Osteoblast (primary cell): ENCODE data around the gene PRSS33. TPM values are rescaled to one million over a fixed set of nuclear protein-coding genes. Genes with fewer than 3 reads are reported as not detected.

Experiments
- DNase-seq: peaks from one replicate; pipeline ENCODE4 v3.0.0; 2011; ENCODE audit warnings: low spot score, mixed read lengths; ENCODE audit not compliant: insufficient read length; ENCODE audit errors: missing footprints
- H2AFZ ChIP-seq: 2 replicates; pipeline ENCODE4 v1.6.0; 2011; ENCODE audit warnings: mild to moderate bottlenecking, low read length
- H3K27ac ChIP-seq: 2 replicates; pipeline ENCODE4 v1.5.1; 2011; ENCODE audit warnings: mild to moderate bottlenecking, low read depth, low read length, moderate library complexity
- H3K27me3 ChIP-seq: 2 replicates; pipeline ENCODE4 v1.6.0; 2012; ENCODE audit warnings: mild to moderate bottlenecking, control low read depth, inconsistent platforms, low read length, moderate library complexity; ENCODE audit not compliant: insufficient read depth
- H3K36me3 ChIP-seq: 2 replicates; pipeline ENCODE4 v1.5.1; 2011; ENCODE audit warnings: mild to moderate bottlenecking, low read length, control low read depth, moderate library complexity; ENCODE audit not compliant: insufficient read depth
- H3K4me1 ChIP-seq: 2 replicates; pipeline ENCODE4 v1.5.1; 2011; ENCODE audit warnings: mild to moderate bottlenecking, low read length, control low read depth, moderate library complexity; ENCODE audit not compliant: insufficient read depth
- H3K4me2 ChIP-seq: 2 replicates; pipeline ENCODE4 v1.6.0; 2011; ENCODE audit warnings: mild to moderate bottlenecking, low read length; ENCODE audit not compliant: insufficient read depth
- H3K4me3 ChIP-seq: fragments of 200-600 bp; sonication (generic); 3 replicates; pipeline ENCODE4 v1.5.1; 2012; ENCODE audit warnings: mild to moderate bottlenecking, low read length, inconsistent platforms; ENCODE audit not compliant: insufficient read depth
- H3K79me2 ChIP-seq: 2 replicates; pipeline ENCODE4 v1.6.0; 2012; ENCODE audit warnings: mild to moderate bottlenecking, low read length, control low read depth, inconsistent platforms; ENCODE audit not compliant: insufficient read depth
- H3K9me3 ChIP-seq: 2 replicates; pipeline ENCODE4 v1.5.1; 2011; ENCODE audit warnings: low read depth, low read length, control low read depth
- H4K20me1 ChIP-seq: 2 replicates; pipeline ENCODE4 v1.6.0; 2012; ENCODE audit warnings: mild to moderate bottlenecking, low read length, control low read depth; ENCODE audit not compliant: insufficient read depth
- CTCF ChIP-seq: IDR thresholded peaks from 2 replicates; pipeline ENCODE4 v1.5.1; 2011; ENCODE audit warnings: mild to moderate bottlenecking, low read depth, low read length, moderate library complexity; ENCODE audit errors: extremely low read depth
- total RNA-seq: library from RNA; depleted of rRNA; stranded (reverse); fragments of >200 nt; gene quantifications from 2 replicates; pipeline ENCODE4 v1.2.3, GENCODE V29; 2012

Gene PRSS33
- total RNA-seq, 1 donor, result not detected

DNA sequence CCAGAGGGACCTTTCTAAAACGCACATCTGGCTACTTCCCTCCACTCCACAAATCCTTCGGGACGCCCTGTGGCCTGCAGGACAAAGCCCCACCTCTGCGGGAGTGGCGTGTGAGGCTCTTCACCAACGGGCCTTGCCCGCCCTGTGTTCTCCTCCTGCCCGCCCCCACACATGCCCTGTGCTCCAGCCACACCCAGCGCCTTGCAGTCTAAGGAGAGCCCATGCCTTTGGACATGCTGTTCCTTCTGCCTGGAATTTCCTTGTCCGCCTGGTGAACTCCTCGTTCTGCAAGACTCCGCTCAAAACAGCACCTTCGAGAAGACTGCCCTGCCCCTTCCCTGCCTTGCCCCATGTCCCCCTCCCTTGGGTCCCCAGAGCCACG, 17.7 kb downstream of the PRSS33 start:
- Histone ChIP-seq H3K36me3 (peaks cover 92% of the 10 kb centered on the region), H3K4me1 (peaks cover 9% of the 10 kb centered on the region), H3K27me3 (no peaks in the 10 kb centered on the region), H4K20me1 (peaks cover 79% of the 10 kb centered on the region), H3K9me3 (no peaks in the 10 kb centered on the region), H2AFZ (no peak overlapping the region), H3K4me3 (no peak overlapping the region), H3K27ac (peak overlapping the region; percentile 9), H3K79me2 (peaks cover 96% of the 10 kb centered on the region), H3K4me2 (no peak overlapping the region)
- no peak for TF ChIP-seq CTCF
- peak; percentile 89 for DNase-seq

DNA sequence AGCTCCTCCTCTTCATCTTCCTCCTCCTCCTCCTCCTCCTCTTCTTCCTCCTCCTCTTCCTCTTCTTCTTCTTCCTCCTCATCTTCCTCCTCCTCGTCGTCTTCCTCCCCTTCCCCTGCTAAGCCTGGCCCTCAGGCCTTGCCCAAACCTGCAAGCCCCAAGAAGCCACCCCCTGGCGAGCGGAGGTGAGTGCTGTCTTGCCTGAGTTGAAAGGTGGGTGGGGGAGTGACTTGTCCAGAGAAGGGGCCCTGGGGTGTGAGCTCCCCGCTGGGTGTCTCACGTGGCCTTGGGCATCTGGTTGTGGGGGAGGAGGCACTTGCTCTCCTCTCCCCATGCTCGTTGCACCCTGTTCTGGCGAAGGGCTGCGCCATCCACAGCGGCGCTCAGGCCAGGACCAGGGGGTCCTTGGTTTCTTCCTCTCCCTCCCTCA, 18.2 kb downstream of the PRSS33 start:
- Histone ChIP-seq H3K4me3 (no peak overlapping the region), H3K27ac (peak overlapping the region; percentile 9), H3K36me3 (peaks cover 92% of the 10 kb centered on the region), H4K20me1 (peaks cover 82% of the 10 kb centered on the region), H3K79me2 (peaks cover 96% of the 10 kb centered on the region), H2AFZ (no peak overlapping the region), H3K4me2 (no peak overlapping the region), H3K4me1 (peaks cover 9% of the 10 kb centered on the region), H3K9me3 (no peaks in the 10 kb centered on the region), H3K27me3 (no peaks in the 10 kb centered on the region)
- DNase-seq, result peak; percentile 87
- no peak for TF ChIP-seq CTCF

- Histone ChIP-seq H3K27ac (no peak overlapping the region), H3K4me3 (no peak overlapping the region), H3K9me3 (no peaks in the 10 kb centered on the region), H3K36me3 (peaks cover 95% of the 10 kb centered on the region), H3K79me2 (peaks cover 96% of the 10 kb centered on the region), H3K27me3 (no peaks in the 10 kb centered on the region), H4K20me1 (peaks cover 86% of the 10 kb centered on the region), H3K4me1 (peaks cover 7% of the 10 kb centered on the region), H3K4me2 (no peak overlapping the region), H2AFZ (no peak overlapping the region)
- no peak for TF ChIP-seq CTCF
- DNase-seq, result peak; percentile 82
These were observed 18.8 kb downstream of the PRSS33 start for GRCh38 chr16:2768403-2769089.

DNA sequence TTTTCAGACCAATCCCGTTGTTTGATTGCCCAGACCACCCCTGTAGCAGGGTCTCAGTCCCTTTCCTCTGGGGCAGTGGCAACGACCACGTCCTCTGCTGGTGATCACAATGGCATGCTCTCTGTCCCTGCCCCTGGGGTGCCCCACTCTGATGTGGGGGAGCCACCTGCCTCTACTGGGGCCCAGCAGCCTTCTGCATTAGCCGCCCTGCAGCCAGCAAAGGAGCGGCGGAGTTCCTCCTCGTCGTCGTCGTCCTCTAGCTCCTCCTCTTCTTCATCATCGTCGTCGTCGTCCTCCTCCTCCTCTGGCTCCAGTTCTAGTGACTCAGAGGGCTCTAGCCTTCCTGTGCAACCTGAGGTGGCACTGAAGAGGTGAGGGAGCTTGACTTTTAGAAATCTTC, 19.5 kb downstream of the PRSS33 start:
- Histone ChIP-seq H3K9me3 (no peaks in the 10 kb centered on the region), H3K4me1 (peaks cover 3% of the 10 kb centered on the region), H4K20me1 (peaks cover 90% of the 10 kb centered on the region), H2AFZ (no peak overlapping the region), H3K4me3 (no peak overlapping the region), H3K27ac (peak overlapping the region; percentile 19), H3K79me2 (peaks cover 96% of the 10 kb centered on the region), H3K36me3 (peaks cover 95% of the 10 kb centered on the region), H3K4me2 (no peak overlapping the region), H3K27me3 (no peaks in the 10 kb centered on the region)
- TF ChIP-seq CTCF, result no peak
- peak; percentile 71 for DNase-seq
